ENCODE results near the gene RGS10. TPM values are rescaled to one million over a fixed set of nuclear protein-coding genes. Genes with fewer than 3 reads are reported as not detected.
A peak's percentile ranks its signal among the peaks of the same experiment; 100 is the strongest.

The RGS10 gene
- total RNA-seq, 2 experiments from 2014 or later, result 103 to 113 TPM

- ATAC-seq, result no peak
- Mint-ChIP-seq H3K4me3 (no peak overlapping the region), H3K36me3 (peaks cover 3% of the 10 kb centered on the region), H3K9me3 (ENCODE audit: low read depth) (no peaks in the 10 kb centered on the region), H3K4me1 (peaks cover 26% of the 10 kb centered on the region), H3K27me3 (peaks cover 29% of the 10 kb centered on the region), H3K27ac (no peak overlapping the region)
- no peak for DNase-seq
- CTCF ChIA-PET, result interaction anchor here (0.6 to 9.1 kb wide), 4 partner anchors 26 to 346 kb away, joined by 3 to 79 read pairs (median 20); no protein-coding TSS in a partner anchor
Measured at GRCh38 chr10:119545310-119545709, 2.8 kb upstream of the RGS10 start.

GRCh38 chr10:119543814-119544642 is 1.5 kb upstream of the RGS10 start:
- ATAC-seq (no peak), DNase-seq (no peak)
- peak overlapping the region; percentile 75 for H3K4me3 Mint-ChIP-seq
- no peaks in the 10 kb centered on the region for H3K9me3 Mint-ChIP-seq (ENCODE audit: low read depth)
- peaks cover 24% of the 10 kb centered on the region for H3K27me3 Mint-ChIP-seq
- H3K36me3 Mint-ChIP-seq, result peaks cover 4% of the 10 kb centered on the region
- peaks cover 37% of the 10 kb centered on the region for H3K4me1 Mint-ChIP-seq
- H3K27ac Mint-ChIP-seq, result peak overlapping the region; percentile 83
- CTCF ChIA-PET, result interaction anchor here (0.5 to 9.1 kb wide), 29 partner anchors 9 to 976 kb away, joined by 3 to 79 read pairs (median 6); partner anchors contain the start of genes BAG3, GRK5 and TIAL1

- Mint-ChIP-seq H3K27me3 (peaks cover 18% of the 10 kb centered on the region), H3K9me3 (ENCODE audit: low read depth) (no peaks in the 10 kb centered on the region), H3K27ac (peak overlapping the region; percentile 83), H3K36me3 (peaks cover 4% of the 10 kb centered on the region), H3K4me1 (peaks cover 45% of the 10 kb centered on the region), H3K4me3 (peak overlapping the region; percentile 75)
- ATAC-seq, result peak; percentile 28
- DNase-seq, result peak; percentile 83
- CTCF ChIA-PET, result interaction anchor here (1.1 to 9.1 kb wide), 35 partner anchors 9 to 439 kb away, joined by 3 to 79 read pairs (median 5); partner anchors contain the start of genes GRK5 and TIAL1
Measured at GRCh38 chr10:119542988-119543813, 682 bp upstream of the RGS10 start.

GRCh38 chr10:119541459-119542356 is 811 bp downstream of the RGS10 start:
- H3K9me3 Mint-ChIP-seq (ENCODE audit: low read depth), result no peaks in the 10 kb centered on the region
- peaks cover 59% of the 10 kb centered on the region for H3K4me1 Mint-ChIP-seq
- peak; percentile 20 for ATAC-seq
- peak overlapping the region; percentile 85 for H3K27ac Mint-ChIP-seq
- H3K36me3 Mint-ChIP-seq, result peaks cover 4% of the 10 kb centered on the region
- CTCF ChIA-PET, result interaction anchor here (1.0 to 9.1 kb wide), 20 partner anchors 9 to 437 kb away, joined by 3 to 79 read pairs (median 6); partner anchors contain the start of genes GRK5 and TIAL1
- H3K4me3 Mint-ChIP-seq, result peak overlapping the region; percentile 89
- peaks cover 10% of the 10 kb centered on the region for H3K27me3 Mint-ChIP-seq
- DNase-seq, result peak; percentile 68

GRCh38 chr10:119541046-119541445 is 1.5 kb downstream of the RGS10 start:
- H3K4me1 Mint-ChIP-seq, result peaks cover 66% of the 10 kb centered on the region
- H3K4me3 Mint-ChIP-seq, result peak overlapping the region; percentile 89
- H3K36me3 Mint-ChIP-seq, result peaks cover 5% of the 10 kb centered on the region
- ATAC-seq (no peak), DNase-seq (peak; percentile 47)
- H3K27me3 Mint-ChIP-seq, result peaks cover 3% of the 10 kb centered on the region
- H3K9me3 Mint-ChIP-seq (ENCODE audit: low read depth), result no peaks in the 10 kb centered on the region
- peak overlapping the region; percentile 85 for H3K27ac Mint-ChIP-seq
- CTCF ChIA-PET, result interaction anchor here (0.5 to 9.1 kb wide), 10 partner anchors 11 to 341 kb away, joined by 3 to 79 read pairs (median 4); partner anchors contain the start of gene GRK5

- Mint-ChIP-seq H3K36me3 (peaks cover 14% of the 10 kb centered on the region), H3K27ac (peak overlapping the region; percentile 74), H3K4me1 (peaks cover 69% of the 10 kb centered on the region), H3K4me3 (peak overlapping the region; percentile 54), H3K9me3 (ENCODE audit: low read depth) (no peaks in the 10 kb centered on the region), H3K27me3 (no peaks in the 10 kb centered on the region)
- CTCF ChIA-PET, result interaction anchor here (0.9 to 9.1 kb wide), 4 partner anchors 11 to 330 kb away, joined by 3 to 79 read pairs (median 16); no protein-coding TSS in a partner anchor
- DNase-seq, result no peak
- no peak for ATAC-seq
Measured at GRCh38 chr10:119540038-119540437, 2.5 kb downstream of the RGS10 start.

GRCh38 chr10:119539359-119539825 is 3.1 kb downstream of the RGS10 start:
- Mint-ChIP-seq H3K27ac (peak overlapping the region; percentile 94), H3K9me3 (ENCODE audit: low read depth) (no peaks in the 10 kb centered on the region), H3K4me3 (peak overlapping the region; percentile 77), H3K4me1 (peaks cover 71% of the 10 kb centered on the region), H3K27me3 (no peaks in the 10 kb centered on the region), H3K36me3 (peaks cover 17% of the 10 kb centered on the region)
- no peak for DNase-seq
- ATAC-seq, result no peak
- CTCF ChIA-PET, result interaction anchor here (0.5 to 9.1 kb wide), 6 partner anchors 22 to 340 kb away, joined by 3 to 79 read pairs (median 10); no protein-coding TSS in a partner anchor

GRCh38 chr10:119538632-119539358 is 3.7 kb downstream of the RGS10 start:
- DNase-seq (peak; percentile 72), ATAC-seq (peak; percentile 6)
- H3K27me3 Mint-ChIP-seq, result no peaks in the 10 kb centered on the region
- peaks cover 17% of the 10 kb centered on the region for H3K36me3 Mint-ChIP-seq
- no peaks in the 10 kb centered on the region for H3K9me3 Mint-ChIP-seq (ENCODE audit: low read depth)
- H3K4me1 Mint-ChIP-seq, result peaks cover 65% of the 10 kb centered on the region
- peak overlapping the region; percentile 94 for H3K27ac Mint-ChIP-seq
- CTCF ChIA-PET, result interaction anchor here (0.5 to 9.1 kb wide), 11 partner anchors 9 to 340 kb away, joined by 3 to 79 read pairs (median 4); partner anchors contain the start of gene GRK5
- H3K4me3 Mint-ChIP-seq, result peak overlapping the region; percentile 77

- Mint-ChIP-seq H3K4me1 (peaks cover 63% of the 10 kb centered on the region), H3K27me3 (no peaks in the 10 kb centered on the region), H3K36me3 (peaks cover 21% of the 10 kb centered on the region), H3K9me3 (ENCODE audit: low read depth) (no peaks in the 10 kb centered on the region), H3K27ac (peak overlapping the region; percentile 94), H3K4me3 (peak overlapping the region; percentile 77)
- CTCF ChIA-PET, result interaction anchor here (0.8 to 9.1 kb wide), 11 partner anchors 8 to 339 kb away, joined by 3 to 79 read pairs (median 4); partner anchors contain the start of gene GRK5
- ATAC-seq (no peak), DNase-seq (no peak)
Measured at GRCh38 chr10:119537953-119538630, 4.4 kb downstream of the RGS10 start.

- CTCF ChIA-PET, result interaction anchor here (2.9 to 9.1 kb wide), 2 partner anchors 19 to 91 kb away, joined by 14 to 79 read pairs; no protein-coding TSS in a partner anchor
- no peak for ATAC-seq
- peaks cover 27% of the 10 kb centered on the region for H3K36me3 Mint-ChIP-seq
- no peaks in the 10 kb centered on the region for H3K9me3 Mint-ChIP-seq (ENCODE audit: low read depth)
- peaks cover 71% of the 10 kb centered on the region for H3K4me1 Mint-ChIP-seq
- H3K4me3 Mint-ChIP-seq, result no peak overlapping the region
- H3K27me3 Mint-ChIP-seq, result no peaks in the 10 kb centered on the region
- DNase-seq, result no peak
- peak overlapping the region; percentile 9 for H3K27ac Mint-ChIP-seq
Measured at GRCh38 chr10:119536508-119537025, 6.0 kb downstream of the RGS10 start.

Data from activated CD8-positive, alpha-beta memory T cell treated with anti-CD3 and anti-CD28 coated beads, Interleukin-2, amount 10 ng/mL, durations not matched to agents 7 days and 5 days (primary cell).